Breast epithelium (tissue), 4 donors: ENCODE measurements around the gene SOD2. TPM values are rescaled to one million over a fixed set of nuclear protein-coding genes. Genes with fewer than 3 reads are reported as not detected.
"Not testable (repeated sequence)": the region's sequence is repeated elsewhere in the genome, so short reads cannot be mapped to it uniquely, and the experiment has no call there.

ENCODE experiments used
- DNase-seq, 2 donors: peaks; one replicate each; pipeline ENCODE4 v3.0.0-alpha.2; 2019; ENCODE audit warnings: low spot score in 2 of 2
- H3K27ac ChIP-seq, 2 donors: fragments of 200-600 bp; sonication (generic) in 1 of 2; one replicate each; pipeline ENCODE4 v1.5.1; 2016 to 2019; ENCODE audit warnings: mild to moderate bottlenecking in 1 of 2
- H3K27me3 ChIP-seq, 2 donors: fragments of 200-600 bp; sonication (generic) in 1 of 2; one replicate each; pipeline versions ENCODE4 v1.5.1 to v1.6.0; 2017 to 2019; ENCODE audit warnings: control low read depth in 1 of 2, mild to moderate bottlenecking in 1 of 2
- H3K36me3 ChIP-seq: fragments of 200-600 bp; one replicate; pipeline ENCODE4 v1.5.1; 2019
- H3K4me1 ChIP-seq, 2 donors: fragments of 200-600 bp; sonication (generic); one replicate each; pipeline ENCODE4 v1.5.1; 2016 to 2019; ENCODE audit warnings: control low read depth in 1 of 2
- H3K4me3 ChIP-seq, 3 donors: fragments of 200-600 bp; sonication (generic); 1 replicate in 2 of 3; 2 replicates in 1 of 3; pipeline ENCODE4 v1.5.1; 2016 to 2019; ENCODE audit warnings: mild to moderate bottlenecking in 3 of 3, moderate library complexity in 2 of 3
- H3K9me3 ChIP-seq, 2 donors: fragments of 200-600 bp; sonication (generic) in 1 of 2; one replicate each; pipeline ENCODE4 v1.5.1; 2016 to 2019; ENCODE audit warnings: control low read depth in 1 of 2
- POLR2A ChIP-seq: fragments of 450-650 bp; IDR thresholded peaks from one replicate; pipeline ENCODE4 v1.6.1; 2016; ENCODE audit warnings: antibody characterized with exemption, mild to moderate bottlenecking, moderate library complexity
- POLR2AphosphoS5 ChIP-seq, 3 donors: sonication (generic); formaldehyde crosslinking; IDR thresholded peaks; one replicate each; pipeline ENCODE4 v1.6.1; 2017; ENCODE audit warnings: antibody characterized with exemption in 3 of 3
- intact Hi-C: fragments of 100-400 bp; cut with DNase I; formaldehyde crosslinking; loops from one replicate; pipeline ENCODE4 v1.15.1; 2023; ENCODE audit warnings: low total_unique reads
- total RNA-seq, 3 donors: library from RNA; depleted of rRNA; stranded (reverse); fragments of >200 nt; gene quantifications; one replicate each; pipeline ENCODE4 v1.1.0, GENCODE V29; 2016
- TF ChIP-seq, protein P1 (sequence below), 3 donors: fragments of 450-650 bp; IDR thresholded peaks; one replicate each; pipeline ENCODE4 v1.5.1; 2016 to 2017; ENCODE audit warnings: antibody characterized with exemption in 3 of 3, mild to moderate bottlenecking in 3 of 3, moderate library complexity in 3 of 3

The SOD2 gene
- total RNA-seq, 3 donors from 2014 or later, result 999 to 1,273 (median 1,163) TPM

GRCh38 chr6:159722655-159723054 lies 29.6 kb upstream of the SOD2 start:
- intact Hi-C loops, result no loop called here
- no peak overlapping the region for H3K27ac ChIP-seq
- no peak for TF ChIP-seq POLR2AphosphoS5 (IDR thresholded peaks at IDR 0.05)

GRCh38 chr6:159721981-159722380 lies 28.9 kb upstream of the SOD2 start:
- H3K9me3 ChIP-seq, H3K4me3 ChIP-seq, H3K27ac ChIP-seq, H3K36me3 ChIP-seq, H3K4me1 ChIP-seq, H3K27me3 ChIP-seq, intact Hi-C loops, DNase-seq: not testable (repeated sequence)

More at GRCh38 chr6:159722655-159723054, 29.6 kb upstream of the SOD2 start:
- no peaks in the 10 kb centered on the region for H3K36me3 ChIP-seq
- H3K9me3 ChIP-seq, result no peaks in the 10 kb centered on the region
- H3K27me3 ChIP-seq, result no peaks in the 10 kb centered on the region
- H3K4me3 ChIP-seq, result no peak overlapping the region
- no peaks in the 10 kb centered on the region for H3K4me1 ChIP-seq
- no peak for DNase-seq

DNA sequence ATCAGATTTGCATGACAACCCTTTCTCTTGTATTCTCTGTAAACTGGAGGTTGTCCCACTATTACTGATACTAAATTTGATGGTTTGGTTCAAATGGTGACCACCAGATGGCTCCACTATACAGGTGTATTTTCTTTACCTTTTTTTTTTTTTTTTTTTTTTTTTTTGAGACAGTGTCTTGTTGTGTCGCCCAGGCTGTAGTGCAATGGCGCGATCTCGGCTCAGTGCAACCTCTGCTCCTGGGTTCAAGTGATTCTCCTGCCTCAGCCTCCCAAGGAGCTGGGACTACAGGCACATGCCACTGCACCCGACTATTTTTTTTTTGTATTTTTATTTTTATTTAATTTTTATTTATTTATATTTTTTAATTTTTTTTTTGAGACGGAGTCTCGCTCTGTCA lies 27.7 kb upstream of the SOD2 start:
- TF ChIP-seq, protein P1, sequence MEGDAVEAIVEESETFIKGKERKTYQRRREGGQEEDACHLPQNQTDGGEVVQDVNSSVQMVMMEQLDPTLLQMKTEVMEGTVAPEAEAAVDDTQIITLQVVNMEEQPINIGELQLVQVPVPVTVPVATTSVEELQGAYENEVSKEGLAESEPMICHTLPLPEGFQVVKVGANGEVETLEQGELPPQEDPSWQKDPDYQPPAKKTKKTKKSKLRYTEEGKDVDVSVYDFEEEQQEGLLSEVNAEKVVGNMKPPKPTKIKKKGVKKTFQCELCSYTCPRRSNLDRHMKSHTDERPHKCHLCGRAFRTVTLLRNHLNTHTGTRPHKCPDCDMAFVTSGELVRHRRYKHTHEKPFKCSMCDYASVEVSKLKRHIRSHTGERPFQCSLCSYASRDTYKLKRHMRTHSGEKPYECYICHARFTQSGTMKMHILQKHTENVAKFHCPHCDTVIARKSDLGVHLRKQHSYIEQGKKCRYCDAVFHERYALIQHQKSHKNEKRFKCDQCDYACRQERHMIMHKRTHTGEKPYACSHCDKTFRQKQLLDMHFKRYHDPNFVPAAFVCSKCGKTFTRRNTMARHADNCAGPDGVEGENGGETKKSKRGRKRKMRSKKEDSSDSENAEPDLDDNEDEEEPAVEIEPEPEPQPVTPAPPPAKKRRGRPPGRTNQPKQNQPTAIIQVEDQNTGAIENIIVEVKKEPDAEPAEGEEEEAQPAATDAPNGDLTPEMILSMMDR (IDR thresholded peaks at IDR 0.05), result peak in 2 of 3 donors; percentile 26 to 49
- no peak for TF ChIP-seq POLR2AphosphoS5 (IDR thresholded peaks at IDR 0.05)
- no peak for TF ChIP-seq POLR2A
- peaks cover 0 to 1% of the 10 kb centered on the region in 2 donors for H3K4me1 ChIP-seq
- no peaks in the 10 kb centered on the region for H3K36me3 ChIP-seq
- no peaks in the 10 kb centered on the region for H3K9me3 ChIP-seq
- no peak overlapping the region for H3K4me3 ChIP-seq
- intact Hi-C loops, result no loop called here
- no peaks in the 10 kb centered on the region for H3K27me3 ChIP-seq
- no peak for DNase-seq
- no peak overlapping the region for H3K27ac ChIP-seq

GRCh38 chr6:159719287-159719686 lies 26.2 kb upstream of the SOD2 start:
- intact Hi-C loops, result no loop called here

GRCh38 chr6:159718634-159719033 lies 25.6 kb upstream of the SOD2 start:
- intact Hi-C loops, result no loop called here
- Histone ChIP-seq H3K27me3 (no peaks in the 10 kb centered on the region), H3K9me3 (no peaks in the 10 kb centered on the region), H3K4me1 (peaks cover 6 to 15% of the 10 kb centered on the region in 2 donors), H3K36me3 (no peaks in the 10 kb centered on the region), H3K4me3 (no peak overlapping the region), H3K27ac (peak overlapping the region; percentile 68 to 88)
- TF ChIP-seq, protein P1 (IDR thresholded peaks at IDR 0.05), result no peak
- TF ChIP-seq POLR2AphosphoS5 (IDR thresholded peaks at IDR 0.05) (no peak), POLR2A (no peak)
- DNase-seq, result no peak

More at GRCh38 chr6:159719287-159719686, 26.2 kb upstream of the SOD2 start:
- peak overlapping the region; percentile 68 to 88 for H3K27ac ChIP-seq
- H3K36me3 ChIP-seq, result no peaks in the 10 kb centered on the region
- H3K4me1 ChIP-seq, result peaks cover 6 to 15% of the 10 kb centered on the region in 2 donors
- no peak overlapping the region for H3K4me3 ChIP-seq
- TF ChIP-seq POLR2AphosphoS5 (IDR thresholded peaks at IDR 0.05) (no peak), POLR2A (no peak)
- TF ChIP-seq, protein P1 (IDR thresholded peaks at IDR 0.05), result no peak
- no peaks in the 10 kb centered on the region for H3K9me3 ChIP-seq
- no peaks in the 10 kb centered on the region for H3K27me3 ChIP-seq
- DNase-seq, result no peak

DNA sequence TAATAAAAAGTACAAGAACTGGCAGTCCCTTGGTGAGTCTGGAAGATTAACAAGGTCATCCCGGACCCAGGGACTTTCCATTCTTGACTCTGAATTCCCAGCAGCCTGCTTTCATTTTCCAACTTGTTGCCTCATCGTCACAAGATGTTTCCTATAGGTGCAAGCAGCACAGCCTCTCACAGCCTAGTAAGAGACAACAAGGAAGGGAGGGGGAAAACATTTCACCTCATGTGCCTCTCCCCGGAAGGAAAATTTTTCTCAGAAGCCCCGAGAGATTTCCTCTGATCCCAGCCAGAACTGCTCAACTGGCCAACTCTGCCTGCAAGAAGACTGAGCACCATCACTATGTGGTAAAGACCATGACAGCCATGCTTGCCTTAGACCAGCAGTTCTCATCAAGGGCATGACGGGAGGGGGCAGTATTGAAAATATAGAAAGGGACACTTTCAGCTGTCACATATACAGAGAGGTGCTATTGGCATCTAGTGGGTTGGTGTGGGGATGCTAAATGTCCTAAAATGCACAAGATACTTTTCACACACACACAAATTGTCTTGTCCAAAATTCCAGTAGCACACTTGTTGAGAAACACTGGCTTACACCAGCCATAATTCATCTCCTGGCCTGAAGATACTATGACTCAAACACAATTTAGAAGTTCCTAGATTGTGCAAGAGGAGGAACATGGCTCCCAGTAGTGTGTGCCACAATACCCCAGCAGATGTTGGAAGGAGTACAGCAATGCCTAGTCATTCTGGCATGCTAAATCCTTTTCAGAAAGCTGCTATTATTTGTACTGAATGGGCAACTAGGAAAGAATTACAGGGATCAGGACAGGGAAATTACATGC lies 23.4 kb upstream of the SOD2 start:
- H3K36me3 ChIP-seq, result no peaks in the 10 kb centered on the region
- H3K27ac ChIP-seq, result peak overlapping the region; percentile 88 to 95
- DNase-seq, result peak in 1 of 2 donors; percentile 72
- H3K27me3 ChIP-seq, result no peaks in the 10 kb centered on the region
- intact Hi-C loops, result no loop called here
- H3K4me1 ChIP-seq, result peaks cover 6 to 15% of the 10 kb centered on the region in 2 donors
- TF ChIP-seq, protein P1 (IDR thresholded peaks at IDR 0.05), result no peak
- TF ChIP-seq POLR2AphosphoS5 (IDR thresholded peaks at IDR 0.05), result peak; percentile 53 to 97 (median 86)
- no peaks in the 10 kb centered on the region for H3K9me3 ChIP-seq
- peak overlapping the region in 2 of 3 donors; percentile 6 to 50 for H3K4me3 ChIP-seq
